GM12801 (cell line): ENCODE results near the gene ESM1.

Experiments
- TF ChIP-seq, protein P1 (sequence below): IDR thresholded peaks from one replicate; pipeline ENCODE4 v1.5.1; 2011; ENCODE audit warnings: control low read depth; ENCODE audit not compliant: insufficient read length; ENCODE audit errors: extremely low read depth

Gene ESM1

DNA sequence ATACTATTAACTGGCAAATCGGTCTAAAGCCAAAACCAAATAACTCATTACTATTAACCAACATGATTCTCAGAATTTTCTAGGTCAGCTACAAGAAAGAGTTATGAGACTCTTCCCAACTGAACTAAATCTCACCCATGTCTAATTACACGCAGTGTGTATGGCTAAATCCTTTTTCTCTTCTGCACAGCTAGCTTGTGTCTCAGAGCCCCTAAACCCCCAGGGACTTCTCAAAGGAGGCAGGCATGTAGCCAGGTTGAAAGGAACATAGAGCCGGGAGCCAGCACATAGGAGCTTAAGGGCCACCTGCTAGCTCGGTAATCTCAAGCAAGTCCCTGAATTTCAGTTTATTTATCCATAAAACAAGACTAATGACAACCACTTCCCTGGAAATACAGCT is 36.4 kb upstream of the ESM1 start:
- TF ChIP-seq, protein P1, sequence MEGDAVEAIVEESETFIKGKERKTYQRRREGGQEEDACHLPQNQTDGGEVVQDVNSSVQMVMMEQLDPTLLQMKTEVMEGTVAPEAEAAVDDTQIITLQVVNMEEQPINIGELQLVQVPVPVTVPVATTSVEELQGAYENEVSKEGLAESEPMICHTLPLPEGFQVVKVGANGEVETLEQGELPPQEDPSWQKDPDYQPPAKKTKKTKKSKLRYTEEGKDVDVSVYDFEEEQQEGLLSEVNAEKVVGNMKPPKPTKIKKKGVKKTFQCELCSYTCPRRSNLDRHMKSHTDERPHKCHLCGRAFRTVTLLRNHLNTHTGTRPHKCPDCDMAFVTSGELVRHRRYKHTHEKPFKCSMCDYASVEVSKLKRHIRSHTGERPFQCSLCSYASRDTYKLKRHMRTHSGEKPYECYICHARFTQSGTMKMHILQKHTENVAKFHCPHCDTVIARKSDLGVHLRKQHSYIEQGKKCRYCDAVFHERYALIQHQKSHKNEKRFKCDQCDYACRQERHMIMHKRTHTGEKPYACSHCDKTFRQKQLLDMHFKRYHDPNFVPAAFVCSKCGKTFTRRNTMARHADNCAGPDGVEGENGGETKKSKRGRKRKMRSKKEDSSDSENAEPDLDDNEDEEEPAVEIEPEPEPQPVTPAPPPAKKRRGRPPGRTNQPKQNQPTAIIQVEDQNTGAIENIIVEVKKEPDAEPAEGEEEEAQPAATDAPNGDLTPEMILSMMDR = no peak

DNA sequence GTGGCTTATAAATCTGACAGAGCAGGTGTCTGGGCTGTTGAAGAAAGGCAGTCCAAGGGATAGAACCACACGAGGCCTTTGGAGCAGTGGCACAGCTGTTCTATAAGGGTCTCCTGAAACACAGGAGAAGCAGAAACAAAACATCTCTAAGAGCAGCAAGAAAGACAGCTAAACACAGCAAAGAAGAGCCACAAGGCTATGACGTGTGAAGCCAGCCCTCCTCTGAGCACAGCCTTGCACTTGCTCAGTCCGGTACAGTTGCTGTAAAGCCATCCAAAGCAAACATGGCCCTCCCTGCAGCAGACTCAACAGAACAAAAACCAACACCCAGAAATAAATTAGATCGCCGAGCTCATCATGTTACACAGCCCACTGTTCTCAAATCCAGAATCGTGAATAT is 36.0 kb upstream of the ESM1 start:
- TF ChIP-seq, protein P1 = no peak

DNA sequence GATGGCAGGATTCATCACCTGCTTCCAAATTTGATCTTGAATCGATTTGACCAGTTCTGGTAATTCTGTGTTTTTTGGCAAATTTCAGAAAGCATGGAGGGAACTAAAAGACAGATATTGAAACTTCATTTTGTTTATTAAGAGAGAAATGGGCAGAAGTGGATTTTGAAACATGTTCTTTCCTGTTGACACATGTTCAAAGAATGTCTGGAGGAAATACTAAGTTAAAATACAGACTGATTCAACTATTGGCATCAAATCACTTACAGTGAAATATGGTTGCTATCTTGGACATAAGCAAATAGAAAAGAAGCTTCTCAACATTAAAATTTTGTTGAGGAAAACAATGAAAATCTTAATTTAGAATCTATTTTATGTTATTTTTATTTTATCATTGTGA is 19.3 kb upstream of the ESM1 start:
- TF ChIP-seq, protein P1 = no peak

DNA sequence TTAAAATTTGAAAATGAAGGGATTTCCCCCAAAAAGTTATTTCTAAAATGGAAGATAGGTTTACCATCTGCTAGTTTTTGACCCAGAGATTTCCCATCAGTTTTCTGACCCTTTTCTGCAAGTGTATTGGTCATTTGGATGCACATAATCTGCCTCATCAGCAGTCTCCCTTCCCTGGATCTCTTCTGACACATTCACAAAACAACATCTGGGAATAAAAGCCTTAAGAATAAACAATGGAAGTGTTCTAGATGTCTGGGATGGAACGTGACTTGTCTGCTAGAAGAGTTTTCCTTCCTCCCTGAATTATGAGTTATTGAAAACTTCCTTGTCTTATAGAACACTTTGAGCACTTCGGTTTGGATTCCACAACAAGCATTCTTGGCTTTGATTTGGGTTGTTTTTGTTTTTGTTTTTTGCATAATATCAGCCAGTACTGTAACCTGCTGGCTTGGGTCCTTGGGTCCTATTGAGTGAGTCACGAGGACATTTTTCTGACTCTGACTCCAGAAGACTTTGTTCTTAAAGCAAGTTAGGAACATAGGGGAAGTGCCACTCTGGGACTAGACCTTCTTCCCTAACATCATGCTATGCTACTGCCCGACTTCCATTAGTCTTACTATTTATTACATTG is 18.2 kb upstream of the ESM1 start:
- TF ChIP-seq, protein P1 = no peak

DNA sequence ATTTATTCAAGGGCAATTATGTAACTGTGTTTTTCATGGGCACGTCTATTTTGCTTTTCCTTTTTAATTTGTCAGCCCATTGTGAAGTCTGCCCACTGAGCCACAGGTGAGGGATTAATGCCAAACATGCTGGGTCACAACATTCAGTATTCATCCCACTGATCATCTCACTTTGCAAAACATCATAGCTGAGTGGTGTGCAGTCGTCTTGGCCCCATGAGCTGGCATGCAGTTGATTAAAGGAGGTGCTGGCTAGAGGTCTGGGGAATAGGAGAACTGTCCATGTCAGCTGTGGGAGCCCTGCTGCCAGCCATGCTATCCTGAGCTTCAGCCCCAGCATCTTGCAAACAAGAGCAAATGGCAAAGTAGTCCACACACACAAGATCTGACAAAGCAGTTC is 11.7 kb upstream of the ESM1 start:
- TF ChIP-seq, protein P1 = no peak

DNA sequence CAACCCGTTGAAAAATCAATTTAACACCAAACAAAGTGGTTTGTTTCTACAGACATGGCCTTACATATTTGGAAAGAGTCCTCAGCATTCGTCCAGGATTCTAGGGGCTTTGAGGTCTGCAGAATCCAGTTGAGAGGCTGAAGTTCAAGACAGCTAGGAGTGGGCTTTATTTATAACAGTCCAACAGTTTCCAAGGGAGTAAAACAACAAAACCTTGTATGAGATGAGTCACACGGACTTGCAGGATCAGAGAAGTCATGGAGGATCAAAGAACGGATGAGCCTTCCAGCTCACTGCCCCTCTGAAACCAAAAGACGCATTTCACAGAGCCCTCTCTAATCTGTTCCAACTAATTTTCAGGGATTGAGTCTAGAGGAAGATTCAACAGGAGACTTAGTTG is 11.1 kb upstream of the ESM1 start:
- TF ChIP-seq, protein P1 = no peak

DNA sequence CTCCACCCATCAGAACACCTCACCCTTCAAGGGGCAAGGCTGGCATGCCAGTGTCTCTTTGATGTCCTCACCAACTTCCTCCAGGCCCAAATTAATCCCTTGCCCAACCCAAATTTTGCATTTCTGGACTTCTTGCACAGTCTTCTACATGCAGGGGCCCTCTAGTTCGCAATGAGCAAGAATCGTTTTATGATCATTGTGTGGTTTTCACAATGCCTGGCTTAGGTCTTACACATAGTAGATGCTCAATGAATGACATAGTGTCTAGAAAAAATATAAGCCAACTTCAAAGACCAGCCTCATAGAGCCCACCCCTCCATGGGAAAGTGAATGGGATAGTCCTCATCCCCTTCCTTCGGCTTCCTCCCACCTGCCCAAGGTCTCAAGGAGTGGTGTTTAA is 9.8 kb upstream of the ESM1 start:
- TF ChIP-seq, protein P1 = no peak
